Activated naive CD4-positive, alpha-beta T cell treated with anti-CD3 and anti-CD28 coated beads, Interleukin-2, amount 50 U/mL, for 24 hours (primary cell): ENCODE results near the gene CEP135.

Source experiments
- H3K27ac Mint-ChIP-seq: one replicate; pipeline ENCODE4 v1.8.0; 2021; ENCODE audit warnings: mild to moderate bottlenecking, mixed read lengths
- H3K27me3 Mint-ChIP-seq: one replicate; pipeline ENCODE4 v1.8.0; 2021; ENCODE audit warnings: mixed read lengths
- H3K36me3 Mint-ChIP-seq: one replicate; pipeline ENCODE4 v1.8.0; 2021; ENCODE audit warnings: mixed read lengths
- H3K4me1 Mint-ChIP-seq: one replicate; pipeline ENCODE4 v1.8.0; 2021; ENCODE audit warnings: mixed read lengths
- H3K4me3 Mint-ChIP-seq: one replicate; pipeline ENCODE4 v1.8.0; 2021; ENCODE audit warnings: mild to moderate bottlenecking, mixed read lengths
- H3K9me3 Mint-ChIP-seq: one replicate; pipeline ENCODE4 v1.8.0; 2021; ENCODE audit warnings: mixed read lengths

Gene CEP135

DNA sequence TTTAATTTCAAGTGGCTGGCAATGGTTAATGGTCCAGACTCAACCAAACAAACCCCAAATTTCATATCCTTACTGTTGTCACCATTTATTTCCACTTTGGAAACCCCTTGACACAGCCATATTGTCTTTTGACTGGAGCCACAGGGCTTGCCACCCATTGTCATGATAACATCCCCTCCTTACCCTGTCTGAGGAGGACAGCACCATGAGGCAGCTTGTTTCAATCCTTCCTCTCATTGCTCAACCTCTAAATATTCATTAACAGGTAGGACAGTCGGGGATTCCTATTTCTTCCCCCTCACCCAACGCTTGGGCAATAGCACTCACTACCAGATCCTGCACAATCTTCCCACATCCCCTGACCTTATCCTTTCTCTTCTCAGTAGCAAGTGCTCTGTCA lies 92.1 kb downstream of the CEP135 start:
- Mint-ChIP-seq H3K4me3 (no peak overlapping the region), H3K36me3 (no peaks in the 10 kb centered on the region), H3K4me1 (no peaks in the 10 kb centered on the region), H3K9me3 (no peaks in the 10 kb centered on the region), H3K27me3 (peaks cover 14% of the 10 kb centered on the region), H3K27ac (no peak overlapping the region)

GRCh38 chr4:56042225-56042624 lies 93.5 kb downstream of the CEP135 start:
- no peaks in the 10 kb centered on the region for H3K36me3 Mint-ChIP-seq
- H3K27ac Mint-ChIP-seq: no peak overlapping the region
- no peaks in the 10 kb centered on the region for H3K9me3 Mint-ChIP-seq
- H3K27me3 Mint-ChIP-seq: peaks cover 22% of the 10 kb centered on the region
- H3K4me1 Mint-ChIP-seq: no peaks in the 10 kb centered on the region
- no peak overlapping the region for H3K4me3 Mint-ChIP-seq

- H3K4me3 Mint-ChIP-seq: peak overlapping the region; percentile 53
- no peaks in the 10 kb centered on the region for H3K9me3 Mint-ChIP-seq
- H3K4me1 Mint-ChIP-seq: peaks cover 8% of the 10 kb centered on the region
- peaks cover 42% of the 10 kb centered on the region for H3K27me3 Mint-ChIP-seq
- no peak overlapping the region for H3K27ac Mint-ChIP-seq
- no peaks in the 10 kb centered on the region for H3K36me3 Mint-ChIP-seq
These were observed 99.6 kb downstream of the CEP135 start for GRCh38 chr4:56048383-56048701.

DNA sequence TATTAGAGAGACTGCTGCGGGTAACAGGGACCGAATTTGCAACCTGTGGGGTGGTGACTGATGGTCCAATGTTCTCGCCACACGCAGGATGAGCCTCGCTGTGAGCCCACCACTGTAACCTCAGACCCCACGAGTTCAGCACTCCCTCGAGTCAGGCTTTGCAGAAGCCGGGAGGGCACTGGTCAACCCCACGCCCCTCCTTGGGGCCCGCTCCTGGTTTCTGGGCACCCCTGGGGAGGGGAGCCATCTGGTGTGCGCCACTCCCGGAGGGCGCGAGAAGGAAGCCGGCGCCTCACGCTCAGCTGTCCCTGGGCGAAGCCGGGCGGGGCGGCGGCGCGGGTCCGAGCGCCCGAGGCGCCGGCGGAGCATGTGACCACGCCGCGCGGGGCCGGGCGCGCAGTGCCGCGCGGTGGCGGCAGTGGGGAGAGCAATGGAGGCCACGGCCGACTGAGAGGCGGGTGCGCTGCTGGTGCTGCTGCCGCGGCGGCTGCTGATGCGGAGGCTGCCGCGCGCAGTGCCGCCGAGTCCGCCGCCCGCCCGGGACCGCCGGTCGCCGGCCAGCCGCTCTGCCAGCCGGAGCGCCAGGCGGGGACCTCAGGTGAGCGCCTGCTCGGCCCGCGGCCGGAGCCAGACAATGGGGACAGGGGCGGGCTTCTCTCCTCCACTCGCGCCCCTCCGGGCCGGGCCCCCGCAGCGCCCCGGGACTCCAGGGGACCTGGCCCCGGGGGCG lies 100.1 kb downstream of the CEP135 start:
- Mint-ChIP-seq H3K27ac (no peak overlapping the region), H3K4me3 (peak overlapping the region; percentile 53), H3K9me3 (no peaks in the 10 kb centered on the region), H3K27me3 (peaks cover 42% of the 10 kb centered on the region), H3K36me3 (no peaks in the 10 kb centered on the region), H3K4me1 (peaks cover 8% of the 10 kb centered on the region)

DNA sequence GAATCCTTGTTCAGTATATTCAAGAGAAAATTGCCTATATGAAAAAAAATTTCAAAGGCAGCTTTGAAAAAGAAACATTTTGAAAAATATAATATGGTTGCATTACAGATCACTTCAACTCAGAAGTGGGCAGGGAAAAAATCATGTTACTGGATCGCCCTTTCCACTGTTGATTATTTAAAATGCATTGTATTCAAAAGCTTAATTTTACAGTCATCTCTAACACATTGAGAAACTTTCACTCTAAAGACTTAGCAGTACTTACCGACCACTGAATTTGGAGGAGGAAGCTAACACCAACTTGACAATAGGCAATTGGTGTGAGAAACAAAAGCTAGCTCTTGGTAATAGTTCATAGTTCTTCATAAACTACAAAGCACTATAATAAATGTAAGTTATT lies 101.9 kb downstream of the CEP135 start:
- Mint-ChIP-seq H3K27ac (no peak overlapping the region), H3K27me3 (peaks cover 39% of the 10 kb centered on the region), H3K4me3 (no peak overlapping the region), H3K9me3 (no peaks in the 10 kb centered on the region), H3K36me3 (no peaks in the 10 kb centered on the region), H3K4me1 (peaks cover 8% of the 10 kb centered on the region)

- Mint-ChIP-seq H3K36me3 (no peaks in the 10 kb centered on the region), H3K27ac (no peak overlapping the region), H3K9me3 (no peaks in the 10 kb centered on the region), H3K4me1 (peaks cover 8% of the 10 kb centered on the region), H3K4me3 (no peak overlapping the region), H3K27me3 (peaks cover 40% of the 10 kb centered on the region)
These were observed 102.4 kb downstream of the CEP135 start for GRCh38 chr4:56051029-56051709.

DNA sequence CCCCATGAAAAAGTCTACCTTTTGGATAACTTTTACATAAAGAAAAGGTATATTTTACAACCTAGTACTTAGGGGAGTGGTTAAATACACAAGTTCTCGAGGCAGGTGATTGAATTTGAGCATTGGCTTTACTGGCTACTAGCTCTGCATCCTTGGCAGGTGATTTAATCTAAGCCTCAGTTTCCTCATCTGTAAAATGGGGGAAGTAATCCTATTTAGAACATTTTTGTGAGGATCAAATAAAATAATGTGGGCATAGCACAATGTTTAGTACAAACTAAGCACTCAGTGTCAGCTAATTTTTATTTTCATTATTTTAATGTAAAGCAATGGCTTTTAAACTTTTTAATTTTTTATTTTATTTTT lies 102.9 kb downstream of the CEP135 start:
- no peaks in the 10 kb centered on the region for H3K9me3 Mint-ChIP-seq
- H3K27ac Mint-ChIP-seq: no peak overlapping the region
- no peak overlapping the region for H3K4me3 Mint-ChIP-seq
- H3K4me1 Mint-ChIP-seq: peaks cover 8% of the 10 kb centered on the region
- H3K36me3 Mint-ChIP-seq: no peaks in the 10 kb centered on the region
- H3K27me3 Mint-ChIP-seq: peaks cover 39% of the 10 kb centered on the region

- Mint-ChIP-seq H3K27ac (peak overlapping the region; percentile 7), H3K9me3 (no peaks in the 10 kb centered on the region), H3K36me3 (no peaks in the 10 kb centered on the region), H3K27me3 (peaks cover 38% of the 10 kb centered on the region), H3K4me3 (no peak overlapping the region), H3K4me1 (peaks cover 8% of the 10 kb centered on the region)
These were observed 103.7 kb downstream of the CEP135 start for GRCh38 chr4:56052481-56052880.

- Mint-ChIP-seq H3K27ac (no peak overlapping the region), H3K36me3 (no peaks in the 10 kb centered on the region), H3K27me3 (peaks cover 38% of the 10 kb centered on the region), H3K9me3 (no peaks in the 10 kb centered on the region), H3K4me3 (no peak overlapping the region), H3K4me1 (peaks cover 8% of the 10 kb centered on the region)
These were observed 104.2 kb downstream of the CEP135 start for GRCh38 chr4:56052966-56053365.

DNA sequence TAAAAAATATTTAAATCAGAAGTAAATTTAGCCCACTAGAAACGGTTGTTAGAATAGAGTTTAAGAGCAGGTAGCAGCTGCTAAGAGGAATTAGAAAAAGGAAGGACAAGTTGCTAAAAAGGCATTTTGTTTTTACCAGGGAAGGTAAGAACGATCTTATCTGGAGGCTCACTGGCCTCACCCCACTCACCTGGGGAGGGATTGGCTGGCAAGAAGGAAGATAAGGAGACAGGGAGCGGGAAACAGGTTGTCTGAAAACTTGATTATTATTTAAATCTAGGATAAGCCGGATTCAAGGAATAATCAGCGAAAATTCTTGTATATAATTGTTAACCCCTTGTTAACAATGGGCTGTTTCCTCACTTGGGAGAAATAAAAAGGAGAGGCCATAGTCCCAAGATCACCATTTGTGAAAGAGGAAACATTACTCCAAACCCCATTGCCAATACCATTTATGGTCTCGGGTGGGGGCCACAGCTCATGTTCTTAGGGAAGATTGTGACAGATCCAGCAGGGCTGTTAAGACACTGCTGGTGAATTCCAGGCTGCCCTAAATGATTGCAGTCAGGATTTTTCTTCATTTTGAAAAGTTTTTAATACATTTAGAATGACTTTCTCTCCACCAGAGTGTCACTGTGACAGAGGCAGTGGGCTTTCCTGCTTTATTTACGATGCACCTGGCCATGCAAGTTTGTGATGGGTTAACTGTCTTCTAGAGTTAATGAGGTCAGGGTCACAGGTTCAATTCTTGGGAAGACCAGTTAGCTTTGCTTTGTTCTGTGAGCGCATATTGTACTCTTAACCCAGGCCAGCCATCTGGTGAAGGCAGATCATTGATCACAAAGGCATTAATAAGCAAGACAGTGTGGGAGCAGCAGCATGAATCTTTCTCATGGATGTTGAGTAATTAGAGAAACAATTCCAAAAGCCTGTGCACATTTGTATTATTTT lies 106.6 kb downstream of the CEP135 start:
- Mint-ChIP-seq H3K27ac (no peak overlapping the region), H3K4me1 (no peaks in the 10 kb centered on the region), H3K4me3 (no peak overlapping the region), H3K36me3 (no peaks in the 10 kb centered on the region), H3K9me3 (no peaks in the 10 kb centered on the region), H3K27me3 (peaks cover 29% of the 10 kb centered on the region)

DNA sequence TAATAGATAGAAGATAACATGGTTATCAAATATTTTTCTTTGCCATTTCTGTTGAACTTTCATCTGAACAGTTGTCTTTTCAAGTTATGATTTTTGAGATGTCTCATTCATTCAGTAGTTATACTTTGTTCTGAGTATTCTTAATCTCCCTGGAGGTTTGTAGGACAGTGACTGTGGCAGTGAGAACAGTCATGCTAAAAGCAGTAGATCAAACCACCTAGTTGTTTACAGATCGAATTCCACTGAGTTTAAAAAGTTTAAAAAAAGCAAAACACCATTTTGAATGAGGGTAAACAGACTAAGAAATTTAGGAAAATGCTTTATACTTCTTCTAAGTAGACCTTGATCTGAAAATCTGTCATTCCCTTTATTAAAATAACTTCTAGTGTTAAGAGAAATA lies 107.2 kb downstream of the CEP135 start:
- no peaks in the 10 kb centered on the region for H3K36me3 Mint-ChIP-seq
- peaks cover 23% of the 10 kb centered on the region for H3K27me3 Mint-ChIP-seq
- H3K27ac Mint-ChIP-seq: peak overlapping the region; percentile 5
- H3K4me3 Mint-ChIP-seq: no peak overlapping the region
- no peaks in the 10 kb centered on the region for H3K4me1 Mint-ChIP-seq
- H3K9me3 Mint-ChIP-seq: no peaks in the 10 kb centered on the region

- H3K9me3 Mint-ChIP-seq: no peaks in the 10 kb centered on the region
- no peaks in the 10 kb centered on the region for H3K4me1 Mint-ChIP-seq
- H3K4me3 Mint-ChIP-seq: no peak overlapping the region
- H3K36me3 Mint-ChIP-seq: no peaks in the 10 kb centered on the region
- no peak overlapping the region for H3K27ac Mint-ChIP-seq
- H3K27me3 Mint-ChIP-seq: peaks cover 12% of the 10 kb centered on the region
These were observed 109.8 kb downstream of the CEP135 start for GRCh38 chr4:56058555-56058954.

DNA sequence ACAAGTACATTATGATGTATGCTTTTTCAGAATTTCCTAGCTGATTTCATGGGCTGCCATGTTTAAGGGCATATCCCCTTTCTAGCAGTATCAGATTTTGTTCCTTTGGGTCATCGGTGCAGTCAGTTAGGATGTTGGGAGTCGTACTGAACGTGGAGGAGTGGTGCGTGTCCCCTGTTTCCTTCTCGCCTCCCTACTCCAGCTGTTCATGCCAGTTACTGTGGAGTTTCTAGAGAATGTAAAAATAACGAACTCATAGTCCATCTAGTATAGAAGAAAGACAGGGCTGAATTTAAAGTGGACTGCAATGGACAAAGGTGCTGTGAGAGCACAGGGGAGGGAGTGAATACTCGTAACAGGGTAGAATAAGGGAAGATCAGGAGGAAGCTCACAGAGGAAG lies 111.3 kb downstream of the CEP135 start:
- Mint-ChIP-seq H3K36me3 (no peaks in the 10 kb centered on the region), H3K4me3 (no peak overlapping the region), H3K4me1 (no peaks in the 10 kb centered on the region), H3K27ac (no peak overlapping the region), H3K9me3 (no peaks in the 10 kb centered on the region), H3K27me3 (peaks cover 14% of the 10 kb centered on the region)

DNA sequence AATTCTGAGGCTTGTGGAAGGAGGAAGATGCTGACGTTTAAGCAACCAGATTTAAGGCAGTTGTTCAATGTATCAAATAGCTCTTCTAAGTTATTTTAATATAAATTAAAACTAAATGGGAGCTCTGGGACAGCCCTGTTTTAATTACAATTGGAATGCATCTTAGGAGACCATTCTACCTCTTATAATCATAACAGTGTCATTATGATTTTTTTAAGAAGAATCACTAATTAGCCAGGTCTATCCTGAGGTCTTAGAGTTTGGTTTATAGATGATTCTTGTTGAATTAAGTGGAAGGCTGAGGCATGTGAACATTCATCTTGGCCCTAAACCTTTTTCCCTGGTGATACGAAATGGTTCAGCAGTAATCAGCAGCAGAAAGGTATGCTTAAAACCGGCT lies 113.4 kb downstream of the CEP135 start:
- Mint-ChIP-seq H3K9me3 (no peaks in the 10 kb centered on the region), H3K4me1 (no peaks in the 10 kb centered on the region), H3K27me3 (peaks cover 11% of the 10 kb centered on the region), H3K27ac (no peak overlapping the region), H3K36me3 (no peaks in the 10 kb centered on the region), H3K4me3 (no peak overlapping the region)

- Mint-ChIP-seq H3K27ac (no peak overlapping the region), H3K9me3 (no peaks in the 10 kb centered on the region), H3K4me1 (no peaks in the 10 kb centered on the region), H3K27me3 (peaks cover 8% of the 10 kb centered on the region), H3K4me3 (no peak overlapping the region), H3K36me3 (no peaks in the 10 kb centered on the region)
These were observed 113.9 kb downstream of the CEP135 start for GRCh38 chr4:56062526-56063145.
